Heart right ventricle (tissue), 16 donors: Measurements from ENCODE around the gene PRSS56. TPM values are rescaled to one million over a fixed set of nuclear protein-coding genes. Genes with fewer than 3 reads are reported as not detected.

Source experiments
- ATAC-seq, 8 donors: fragments of 200-7000 bp; cut with Tn5 transposase; one replicate each; pipeline ENCODE4 v1.9.1; 2020; ENCODE audit warnings: mild to moderate bottlenecking in 8 of 8, moderate library complexity in 8 of 8, moderate number of reproducible peaks in 1 of 8
- DNase-seq, 2 donors: peaks; one replicate each; pipeline ENCODE4 v3.0.0-alpha.2; 2020
- H3K27ac ChIP-seq, 10 donors: fragments of 200-600 bp; sonication (generic) in 2 of 10; one replicate each; pipeline versions ENCODE4 v1.5.0 to v1.8.0; 2020 to 2022; ENCODE audit warnings: mild to moderate bottlenecking in 3 of 10
- H3K27me3 ChIP-seq, 7 donors: fragments of 200-600 bp; one replicate each; pipeline ENCODE4 v1.8.0; 2021 to 2022; ENCODE audit warnings: mild to moderate bottlenecking in 2 of 7
- H3K36me3 ChIP-seq, 9 donors: fragments of 200-600 bp; sonication (generic) in 1 of 9; one replicate each; pipeline versions ENCODE4 v1.5.0 to v1.8.0; 2020 to 2022; ENCODE audit warnings: mild to moderate bottlenecking in 2 of 9
- H3K4me1 ChIP-seq, 9 donors: fragments of 200-600 bp; sonication (generic) in 1 of 9; one replicate each; pipeline versions ENCODE4 v1.5.0 to v1.8.0; 2020 to 2022; ENCODE audit warnings: mild to moderate bottlenecking in 4 of 9
- H3K4me3 ChIP-seq, 10 donors: fragments of 200-600 bp; sonication (generic) in 2 of 10; one replicate each; pipeline versions ENCODE4 v1.5.0 to v1.8.0; 2020 to 2022; ENCODE audit warnings: mild to moderate bottlenecking in 7 of 10, moderate library complexity in 2 of 10
- H3K9me3 ChIP-seq, 11 donors: fragments of 200-600 bp in 10 of 11; sonication (generic) in 2 of 11; one replicate each; pipeline versions ENCODE4 v1.5.0 to v1.8.0; 2013 to 2022; ENCODE audit warnings: mild to moderate bottlenecking in 2 of 11, control low read depth in 1 of 11, moderate library complexity in 1 of 11
- CTCF ChIP-seq, 9 donors: fragments of 200-600 bp; sonication (generic) in 2 of 9; IDR thresholded peaks; one replicate each; pipeline versions ENCODE4 v1.5.0 to v1.8.0; 2021 to 2022; ENCODE audit warnings: antibody characterized with exemption in 9 of 9, mild to moderate bottlenecking in 5 of 9, moderate library complexity in 1 of 9
- WGBS, 2 donors: extraction: QIAGEN DNeasy Blood & Tissue Kit; methylation state at CpG; one replicate each; pipeline ENCODE4 v1.1.7; 2013; ENCODE audit warnings: inconsistent platforms in 1 of 2; 5-methylcytosine and 5-hydroxymethylcytosine counted together
- intact Hi-C, 10 donors: fragments of 100-400 bp; cut with DNase I; formaldehyde crosslinking; loops; one replicate each; pipeline versions ENCODE4 v1.11.1 to v1.14.2; 2022
- polyA plus RNA-seq, 2 donors: library from polyadenylated mRNA; stranded (reverse); fragments of 200-250 nt; gene quantifications; one replicate each; pipeline ENCODE4 v1.2.3, GENCODE V29; 2013
- total RNA-seq, 10 donors: library from RNA; stranded (reverse); fragmentation: NEBNext Ultra II Directional in 3 of 10; extraction: Animal tissue kit (Norgen Biotek cat#: 25700) in 3 of 10; gene quantifications; one replicate each; pipeline versions ENCODE4 v1.2.1 to v1.2.4, GENCODE V29; 2021 to 2023
- donor health status: Arrhythmogenic right ventricular cardiomyopathy.
- donor health status: ischemic (EF 13 %, LVEDD 7.1; RV severe dilation, severe dysfunction).
- donor health status: healthy with polysubstance abuse.
- donor health status: DM: no; HTN: yes; CAD: no.
- donor health status: DM: no; HTN: no; CAD: no.
- donor health status: ischemic (EF 25% LVEDD 6.9; RV normal size, moderate dysfunction).
- donor health status: ischemic (EF 25% LVEDD 5.7; RV mildly dilated, moderate dysfunction).
- donor health status: healthy.
- donor health status: DM: yes; HTN: yes; CAD: no.
- donor health status: Ischemic cardiomyopathy.
- donor health status: ischemic (EF 35%, LVEDD 5.7; RV mildly dilated, moderate dysfunction).
- donor health status: nonischemic (EF 11% LVEDD 7.7; RV severe dilation, severe dysfunction).
- donor health status: DM: yes; HTN: yes; CAD: no.
- donor health status: PGD.
- donor health status: ischemic (EF 29% LVEDD 5.4; RV normal size, mild dysfunction).
- donor health status: nonischemic (EF 23%, LVEDD 6.1; RV moderate dilation, normal function).

Gene PRSS56
- total and polyA plus RNA-seq, 12 donors = 0.12 to 0.35 (median 0.19) TPM; not detected in 8

GRCh38 chr2:232523402-232523681 lies 3.2 kb downstream of the PRSS56 start:
- DNase-seq (no peak), ATAC-seq (peak in 1 of 8 donors; percentile 1)
- no peak for TF ChIP-seq CTCF (IDR thresholded peaks at IDR 0.05)
- WGBS, 2 donors = 10 to 14% methylated on average over 16 of the region's 16 CpGs
- intact Hi-C loops = loop anchor here (2.0 to 10.0 kb wide), 8 partner anchors 76 to 619 kb away; no protein-coding TSS in a partner anchor
- Histone ChIP-seq H3K9me3 (no peaks in the 10 kb centered on the region), H3K4me3 (peak overlapping the region in 8 of 10 donors; percentile 37 to 48 (median 43)), H3K27me3 (peaks cover 20 to 80% (median 75%) of the 10 kb centered on the region in 7 donors), H3K36me3 (no peaks in the 10 kb centered on the region), H3K4me1 (peaks cover 5 to 39% (median 31%) of the 10 kb centered on the region in 9 donors), H3K27ac (no peak overlapping the region)

GRCh38 chr2:232523682-232524597 lies 3.8 kb downstream of the PRSS56 start:
- TF ChIP-seq CTCF (IDR thresholded peaks at IDR 0.05) = peak in 7 of 9 donors; percentile 10 to 49 (median 25)
- WGBS, 2 donors = 2% methylated on average over 73 to 75 of the region's 75 CpGs
- no peak for DNase-seq
- no peaks in the 10 kb centered on the region for H3K36me3 ChIP-seq
- peak in 7 of 8 donors; percentile 8 to 56 (median 33) for ATAC-seq
- peaks cover 20 to 79% (median 70%) of the 10 kb centered on the region in 7 donors for H3K27me3 ChIP-seq
- intact Hi-C loops = loop anchor here (2.0 to 10.0 kb wide), 8 partner anchors 77 to 619 kb away; no protein-coding TSS in a partner anchor
- peak overlapping the region; percentile 0 to 48 (median 41) for H3K4me3 ChIP-seq
- H3K9me3 ChIP-seq = no peaks in the 10 kb centered on the region
- H3K4me1 ChIP-seq = peaks cover 5 to 39% (median 31%) of the 10 kb centered on the region in 9 donors
- H3K27ac ChIP-seq = no peak overlapping the region

GRCh38 chr2:232524771-232525170 lies 4.6 kb downstream of the PRSS56 start:
- H3K27ac ChIP-seq = no peak overlapping the region
- no peaks in the 10 kb centered on the region for H3K36me3 ChIP-seq
- intact Hi-C loops = loop anchor here (5.0 to 10.0 kb wide), 6 partner anchors 77 to 620 kb away; no protein-coding TSS in a partner anchor
- no peak overlapping the region for H3K4me3 ChIP-seq
- peaks cover 5 to 39% (median 31%) of the 10 kb centered on the region in 9 donors for H3K4me1 ChIP-seq
- H3K27me3 ChIP-seq = peaks cover 20 to 72% (median 64%) of the 10 kb centered on the region in 7 donors
- 70 to 75% methylated on average over 5 to 6 of the region's 6 CpGs for WGBS, 2 donors
- TF ChIP-seq CTCF (IDR thresholded peaks at IDR 0.05) = no peak
- DNase-seq (no peak), ATAC-seq (no peak)
- H3K9me3 ChIP-seq = no peaks in the 10 kb centered on the region

GRCh38 chr2:232525199-232525598 lies 5.0 kb downstream of the PRSS56 start:
- Histone ChIP-seq H3K9me3 (no peaks in the 10 kb centered on the region), H3K27me3 (peaks cover 20 to 67% (median 60%) of the 10 kb centered on the region in 7 donors), H3K27ac (no peak overlapping the region), H3K36me3 (no peaks in the 10 kb centered on the region), H3K4me3 (no peak overlapping the region), H3K4me1 (peaks cover 5 to 39% (median 31%) of the 10 kb centered on the region in 9 donors)
- ATAC-seq (no peak), DNase-seq (no peak)
- TF ChIP-seq CTCF (IDR thresholded peaks at IDR 0.05) = no peak
- WGBS, 2 donors = 75 to 84% methylated on average over 8 to 14 of the region's 14 CpGs
- intact Hi-C loops = loop anchor here in 6 of 10 donors (10.0 kb wide), 2 partner anchors 80 to 620 kb away; no protein-coding TSS in a partner anchor
